NOMO-1 treated with DMSO at 0.1 percent for 48 hours (cell line): Measurements from ENCODE around the gene ZNF407.

Experiments used
- DNase-seq: peaks from one replicate; lab custom pipeline; 2025; ENCODE audit not compliant: unreplicated experiment; lab: John Stamatoyannopoulos, UW

Gene ZNF407

GRCh38 chr18:75065251-75066000 is 467.8 kb downstream of the ZNF407 start:
- no peak for DNase-seq

GRCh38 chr18:75066021-75066880 is 468.6 kb downstream of the ZNF407 start:
- no peak for DNase-seq

GRCh38 chr18:75066936-75067335 is 469.3 kb downstream of the ZNF407 start:
- peak; percentile 70 for DNase-seq

GRCh38 chr18:75067996-75068645 is 470.5 kb downstream of the ZNF407 start:
- no peak for DNase-seq

- DNase-seq, result no peak
Observed at GRCh38 chr18:75068682-75069435, 471.2 kb downstream of the ZNF407 start.

- no peak for DNase-seq
Observed at GRCh38 chr18:75070235-75070624, 472.6 kb downstream of the ZNF407 start.

- peak; percentile 83 for DNase-seq
Observed at GRCh38 chr18:75070625-75071483, 473.2 kb downstream of the ZNF407 start.

GRCh38 chr18:75071484-75071785 is 473.8 kb downstream of the ZNF407 start:
- DNase-seq, result no peak

GRCh38 chr18:75071866-75072671 is 474.4 kb downstream of the ZNF407 start:
- DNase-seq, result no peak

GRCh38 chr18:75072672-75073371 is 475.2 kb downstream of the ZNF407 start:
- DNase-seq, result no peak

GRCh38 chr18:75073654-75074053 is 476.0 kb downstream of the ZNF407 start:
- DNase-seq, result no peak

GRCh38 chr18:75074196-75075015 is 476.7 kb downstream of the ZNF407 start:
- no peak for DNase-seq

- DNase-seq, result no peak
Observed at GRCh38 chr18:75075016-75075305, 477.3 kb downstream of the ZNF407 start.

GRCh38 chr18:75075429-75075841 is 477.8 kb downstream of the ZNF407 start:
- DNase-seq, result no peak

GRCh38 chr18:75076286-75076685 is 478.6 kb downstream of the ZNF407 start:
- DNase-seq, result no peak

GRCh38 chr18:75081486-75081885 is 483.8 kb downstream of the ZNF407 start:
- no peak for DNase-seq

GRCh38 chr18:75083131-75083530 is 485.5 kb downstream of the ZNF407 start:
- DNase-seq, result no peak

GRCh38 chr18:75083761-75084160 is 486.1 kb downstream of the ZNF407 start:
- no peak for DNase-seq
